KOPT-K1 (cell line): ENCODE measurements around the gene CT45A6.
"Not testable (repeated sequence)": the region's sequence is repeated elsewhere in the genome, so short reads cannot be mapped to it uniquely, and the experiment has no call there.

Source experiments
- H3K27ac ChIP-seq: fragments of 200-600 bp; sonication (generic); 2 replicates; pipeline ENCODE4 v1.5.1; 2016; ENCODE audit warnings: antibody characterized with exemption, mild to moderate bottlenecking, low read depth, low read length; ENCODE audit not compliant: poor library complexity, severe bottlenecking
- H3K36me3 ChIP-seq: fragments of 200-600 bp; sonication (generic); 2 replicates; pipeline ENCODE4 v1.5.1; 2017; ENCODE audit warnings: antibody characterized with exemption, mild to moderate bottlenecking, low read length, moderate library complexity; ENCODE audit not compliant: insufficient read depth
- H3K9me3 ChIP-seq: fragments of 200-600 bp; sonication (generic); 2 replicates; pipeline ENCODE4 v1.5.1; 2017; ENCODE audit warnings: antibody characterized with exemption, low read length, mild to moderate bottlenecking; ENCODE audit not compliant: insufficient read depth, poor library complexity, severe bottlenecking

The CT45A6 gene, protein sequence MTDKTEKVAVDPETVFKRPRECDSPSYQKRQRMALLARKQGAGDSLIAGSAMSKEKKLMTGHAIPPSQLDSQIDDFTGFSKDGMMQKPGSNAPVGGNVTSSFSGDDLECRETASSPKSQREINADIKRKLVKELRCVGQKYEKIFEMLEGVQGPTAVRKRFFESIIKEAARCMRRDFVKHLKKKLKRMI

DNA sequence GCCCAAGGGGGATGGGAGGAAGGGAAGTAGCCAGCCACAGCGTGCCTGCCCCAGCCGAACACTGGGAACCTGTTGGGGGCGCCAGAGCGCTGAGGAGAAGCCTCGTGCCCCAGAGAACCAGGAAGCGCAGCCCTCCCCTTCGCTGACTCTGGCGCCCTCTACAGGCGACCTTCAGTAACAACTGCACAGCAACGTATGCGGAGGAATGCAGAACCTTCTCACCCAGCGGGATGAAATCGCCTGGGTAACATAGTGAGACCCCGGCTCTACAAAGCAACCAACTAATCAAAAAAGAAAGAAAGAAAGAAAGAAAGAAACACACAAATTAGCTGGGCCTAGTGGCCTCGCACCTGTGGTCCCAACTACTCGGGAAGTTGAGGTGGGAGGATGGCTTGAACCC, at the start of gene CT45A6:
TSS of gene CT45A6 (minus strand) at position 101 of the 400 bp plus-strand sequence. CDS start 3,794 bp downstream, outside the sequence.
- not testable (repeated sequence) for H3K9me3 ChIP-seq, H3K36me3 ChIP-seq, H3K27ac ChIP-seq

DNA sequence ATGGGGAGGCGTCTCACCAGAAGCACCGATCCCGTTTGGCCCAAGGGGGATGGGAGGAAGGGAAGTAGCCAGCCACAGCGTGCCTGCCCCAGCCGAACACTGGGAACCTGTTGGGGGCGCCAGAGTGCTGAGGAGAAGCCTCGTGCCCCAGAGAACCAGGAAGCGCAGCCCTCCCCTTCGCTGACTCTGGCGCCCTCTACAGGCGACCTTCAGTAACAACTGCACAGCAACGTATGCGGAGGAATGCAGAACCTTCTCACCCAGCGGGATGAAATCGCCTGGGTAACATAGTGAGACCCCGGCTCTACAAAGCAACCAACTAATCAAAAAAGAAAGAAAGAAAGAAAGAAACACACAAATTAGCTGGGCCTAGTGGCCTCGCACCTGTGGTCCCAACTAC, 34.6 kb upstream of the CT45A6 start, which contains the start of gene CT45A7:
TSS of gene CT45A7 (minus strand) at position 101 of the 400 bp plus-strand sequence. CDS start 3,747 bp downstream, outside the sequence.
- not testable (repeated sequence) for H3K27ac ChIP-seq, H3K36me3 ChIP-seq, H3K9me3 ChIP-seq

DNA sequence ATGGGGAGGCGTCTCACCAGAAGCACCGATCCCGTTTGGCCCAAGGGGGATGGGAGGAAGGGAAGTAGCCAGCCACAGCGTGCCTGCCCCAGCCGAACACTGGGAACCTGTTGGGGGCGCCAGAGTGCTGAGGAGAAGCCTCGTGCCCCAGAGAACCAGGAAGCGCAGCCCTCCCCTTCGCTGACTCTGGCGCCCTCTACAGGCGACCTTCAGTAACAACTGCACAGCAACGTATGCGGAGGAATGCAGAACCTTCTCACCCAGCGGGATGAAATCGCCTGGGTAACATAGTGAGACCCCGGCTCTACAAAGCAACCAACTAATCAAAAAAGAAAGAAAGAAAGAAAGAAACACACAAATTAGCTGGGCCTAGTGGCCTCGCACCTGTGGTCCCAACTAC, 17.3 kb upstream of the CT45A6 start, which contains the start of gene CT45A2:
TSS of gene CT45A2 (minus strand) at position 101 of the 400 bp plus-strand sequence. CDS start 3,747 bp downstream, outside the sequence.
- H3K36me3 ChIP-seq, H3K9me3 ChIP-seq, H3K27ac ChIP-seq: not testable (repeated sequence)

DNA sequence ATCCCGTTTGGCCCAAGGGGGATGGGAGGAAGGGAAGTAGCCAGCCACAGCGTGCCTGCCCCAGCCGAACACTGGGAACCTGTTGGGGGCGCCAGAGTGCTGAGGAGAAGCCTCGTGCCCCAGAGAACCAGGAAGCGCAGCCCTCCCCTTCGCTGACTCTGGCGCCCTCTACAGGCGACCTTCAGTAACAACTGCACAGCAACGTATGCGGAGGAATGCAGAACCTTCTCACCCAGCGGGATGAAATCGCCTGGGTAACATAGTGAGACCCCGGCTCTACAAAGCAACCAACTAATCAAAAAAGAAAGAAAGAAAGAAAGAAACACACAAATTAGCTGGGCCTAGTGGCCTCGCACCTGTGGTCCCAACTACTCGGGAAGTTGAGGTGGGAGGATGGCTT, 17.2 kb downstream of the CT45A6 start, which contains the start of gene CT45A5:
TSS of gene CT45A5 (minus strand) at position 101 of the 400 bp plus-strand sequence. CDS start 3,774 bp downstream, outside the sequence.
- H3K27ac ChIP-seq, H3K9me3 ChIP-seq, H3K36me3 ChIP-seq: not testable (repeated sequence)

DNA sequence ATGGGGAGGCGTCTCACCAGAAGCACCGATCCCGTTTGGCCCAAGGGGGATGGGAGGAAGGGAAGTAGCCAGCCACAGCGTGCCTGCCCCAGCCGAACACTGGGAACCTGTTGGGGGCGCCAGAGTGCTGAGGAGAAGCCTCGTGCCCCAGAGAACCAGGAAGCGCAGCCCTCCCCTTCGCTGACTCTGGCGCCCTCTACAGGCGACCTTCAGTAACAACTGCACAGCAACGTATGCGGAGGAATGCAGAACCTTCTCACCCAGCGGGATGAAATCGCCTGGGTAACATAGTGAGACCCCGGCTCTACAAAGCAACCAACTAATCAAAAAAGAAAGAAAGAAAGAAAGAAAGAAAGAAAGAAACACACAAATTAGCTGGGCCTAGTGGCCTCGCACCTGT, 34.5 kb downstream of the CT45A6 start, which contains the start of gene CT45A3:
TSS of gene CT45A3 (minus strand) at position 101 of the 400 bp plus-strand sequence. CDS start 3,747 bp downstream, outside the sequence.
- H3K36me3 ChIP-seq, H3K27ac ChIP-seq, H3K9me3 ChIP-seq: not testable (repeated sequence)

DNA sequence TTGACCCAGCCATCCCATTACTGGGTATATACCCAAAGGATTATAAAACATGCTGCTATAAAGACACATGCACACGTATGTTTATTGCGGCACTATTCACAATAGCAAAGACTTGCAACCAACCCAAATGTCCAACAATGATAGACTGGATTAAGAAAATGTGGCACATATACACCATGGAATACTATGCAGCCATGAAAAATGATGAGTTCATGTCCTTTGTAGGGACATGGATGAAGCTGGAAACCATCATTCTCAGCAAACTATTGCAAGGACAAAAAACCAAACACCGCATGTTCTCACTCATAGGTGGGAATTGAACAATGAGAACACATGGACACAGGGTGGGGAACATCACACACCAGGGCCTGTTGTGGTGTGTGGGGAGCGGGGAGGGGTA, 57.8 kb downstream of the CT45A6 start:
- not testable (repeated sequence) for H3K27ac ChIP-seq, H3K36me3 ChIP-seq, H3K9me3 ChIP-seq
